WTC11 (cell line): ENCODE results near the gene SDK2.

Experiments used
- AFF4 ChIP-seq: sonication (generic); formaldehyde crosslinking; IDR thresholded peaks from 2 replicates; pipeline ENCODE4 v1.8.1; 2023; ENCODE audit warnings: mild to moderate bottlenecking, missing genetic modification reagents, borderline replicate concordance
- ATF1 ChIP-seq: sonication (generic); formaldehyde crosslinking; IDR thresholded peaks from 2 replicates; pipeline ENCODE4 v1.8.1; 2023; ENCODE audit warnings: mild to moderate bottlenecking, moderate library complexity, missing genetic modification reagents
- ATF6 ChIP-seq: sonication (generic); formaldehyde crosslinking; IDR thresholded peaks from 2 replicates; pipeline ENCODE4 v1.8.1; 2023; ENCODE audit warnings: mild to moderate bottlenecking, missing genetic modification reagents
- CREM ChIP-seq: sonication (generic); formaldehyde crosslinking; IDR thresholded peaks from 2 replicates; pipeline ENCODE4 v1.8.1; 2022; ENCODE audit warnings: mild to moderate bottlenecking, missing genetic modification reagents, moderate library complexity
- E2F4 ChIP-seq: sonication (generic); formaldehyde crosslinking; IDR thresholded peaks from 2 replicates; pipeline ENCODE4 v1.8.1; 2022; ENCODE audit warnings: low read depth, mild to moderate bottlenecking, moderate library complexity, missing genetic modification reagents, borderline replicate concordance
- ERG ChIP-seq: fragments of 250-450 bp; sonication (Bioruptor Pico); IDR thresholded peaks from 2 replicates; pipeline ENCODE4 v1.8.0; 2021; ENCODE audit warnings: mild to moderate bottlenecking
- KAT7 ChIP-seq: sonication (generic); formaldehyde crosslinking; IDR thresholded peaks from 2 replicates; pipeline ENCODE4 v1.8.1; 2023; ENCODE audit warnings: missing genetic modification reagents, mild to moderate bottlenecking, borderline replicate concordance
- TP53 ChIP-seq: sonication (generic); formaldehyde crosslinking; IDR thresholded peaks from 2 replicates; pipeline ENCODE4 v1.8.1; 2023; ENCODE audit warnings: mild to moderate bottlenecking, missing genetic modification reagents
- ZBTB21 ChIP-seq: sonication (generic); formaldehyde crosslinking; IDR thresholded peaks from 2 replicates; pipeline ENCODE4 v1.8.1; 2023; ENCODE audit warnings: mild to moderate bottlenecking, missing genetic modification reagents, borderline replicate concordance
- ZNF512 ChIP-seq: sonication (generic); formaldehyde crosslinking; IDR thresholded peaks from 2 replicates; pipeline ENCODE4 v1.8.1; 2022; ENCODE audit warnings: missing genetic modification reagents, borderline replicate concordance
- TF ChIP-seq, protein P1 (sequence below): fragments of 200-600 bp; IDR thresholded peaks from 2 replicates; pipeline ENCODE4 v1.8.0; 2022; ENCODE audit warnings: antibody characterized with exemption

- TF ChIP-seq ATF1 (CRISPR knock-in tag) (no peak), ZBTB21 (CRISPR knock-in tag) (no peak), ZNF512 (CRISPR knock-in tag) (no peak), AFF4 (CRISPR knock-in tag) (no peak), KAT7 (no peak), ATF6 (no peak), CREM (no peak), E2F4 (no peak), ERG (CRISPR knock-in tag) (no peak), TP53 (no peak)
- TF ChIP-seq, protein P1, sequence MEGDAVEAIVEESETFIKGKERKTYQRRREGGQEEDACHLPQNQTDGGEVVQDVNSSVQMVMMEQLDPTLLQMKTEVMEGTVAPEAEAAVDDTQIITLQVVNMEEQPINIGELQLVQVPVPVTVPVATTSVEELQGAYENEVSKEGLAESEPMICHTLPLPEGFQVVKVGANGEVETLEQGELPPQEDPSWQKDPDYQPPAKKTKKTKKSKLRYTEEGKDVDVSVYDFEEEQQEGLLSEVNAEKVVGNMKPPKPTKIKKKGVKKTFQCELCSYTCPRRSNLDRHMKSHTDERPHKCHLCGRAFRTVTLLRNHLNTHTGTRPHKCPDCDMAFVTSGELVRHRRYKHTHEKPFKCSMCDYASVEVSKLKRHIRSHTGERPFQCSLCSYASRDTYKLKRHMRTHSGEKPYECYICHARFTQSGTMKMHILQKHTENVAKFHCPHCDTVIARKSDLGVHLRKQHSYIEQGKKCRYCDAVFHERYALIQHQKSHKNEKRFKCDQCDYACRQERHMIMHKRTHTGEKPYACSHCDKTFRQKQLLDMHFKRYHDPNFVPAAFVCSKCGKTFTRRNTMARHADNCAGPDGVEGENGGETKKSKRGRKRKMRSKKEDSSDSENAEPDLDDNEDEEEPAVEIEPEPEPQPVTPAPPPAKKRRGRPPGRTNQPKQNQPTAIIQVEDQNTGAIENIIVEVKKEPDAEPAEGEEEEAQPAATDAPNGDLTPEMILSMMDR: no peak
Observed at GRCh38 chr17:73522107-73522506, 122.1 kb downstream of the SDK2 start.
